Ammon's horn (tissue), 1 donor: Measurements from ENCODE around the gene STX1A.
A peak's percentile ranks its signal among the peaks of the same experiment; 100 is the strongest.
"Not testable (repeated sequence)": the region's sequence is repeated elsewhere in the genome, so short reads cannot be mapped to it uniquely, and the experiment has no call there.

Experiments
- DNase-seq: peaks from one replicate; pipeline ENCODE4 v3.0.0-alpha.2; 2016; ENCODE audit warnings: low spot score

The STX1A gene

GRCh38 chr7:73735528-73735905 lies 16.0 kb upstream of the STX1A start:
- DNase-seq, result no peak

- DNase-seq, result peak; percentile 64
Observed at GRCh38 chr7:73734619-73735527, 15.4 kb upstream of the STX1A start.

- DNase-seq, result no peak
Observed at GRCh38 chr7:73732397-73732796, 12.9 kb upstream of the STX1A start.

DNA sequence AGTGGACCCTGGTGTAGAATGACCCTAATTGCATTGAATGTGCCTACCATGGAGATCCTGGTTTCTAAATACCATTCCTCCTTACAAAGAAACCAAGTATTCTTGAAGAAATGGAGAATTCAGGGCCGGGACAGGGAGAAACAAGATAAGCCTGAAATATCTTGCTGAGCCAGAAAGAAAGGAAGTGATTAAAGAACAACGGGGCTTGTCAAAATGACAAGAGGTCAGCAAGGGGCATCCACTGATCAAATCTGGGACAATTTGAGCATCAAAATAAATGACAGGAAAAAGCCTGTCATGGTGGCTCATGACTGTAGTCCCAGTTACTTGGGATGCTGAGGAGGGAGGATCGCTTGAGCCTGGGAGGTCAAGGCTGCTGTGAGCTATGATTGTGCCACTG lies 11.0 kb upstream of the STX1A start:
- no peak for DNase-seq

GRCh38 chr7:73728551-73728950 lies 9.1 kb upstream of the STX1A start:
- DNase-seq, result no peak

- DNase-seq, result no peak
Observed at GRCh38 chr7:73727952-73728351, 8.5 kb upstream of the STX1A start.

- no peak for DNase-seq
Observed at GRCh38 chr7:73726083-73726466, 6.6 kb upstream of the STX1A start.

DNA sequence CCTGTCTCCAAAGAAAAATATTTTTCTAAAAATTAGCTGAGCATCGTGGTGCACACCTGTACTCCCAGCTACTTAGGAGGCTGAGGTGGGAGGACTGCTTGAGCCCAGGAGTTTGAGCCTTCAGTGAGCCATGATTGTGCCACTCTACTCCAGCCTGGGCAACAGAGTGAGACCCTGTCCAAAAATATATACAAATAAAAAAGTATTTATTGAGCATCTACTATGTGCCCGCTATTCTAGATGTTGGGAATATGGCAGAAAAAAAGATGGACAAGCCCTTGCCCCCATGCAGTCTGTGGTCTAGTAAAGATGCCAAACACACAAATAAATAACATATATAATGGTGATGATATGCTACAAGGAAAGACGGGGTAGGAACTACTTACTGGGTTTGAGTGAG lies 4.3 kb upstream of the STX1A start:
- no peak for DNase-seq

DNA sequence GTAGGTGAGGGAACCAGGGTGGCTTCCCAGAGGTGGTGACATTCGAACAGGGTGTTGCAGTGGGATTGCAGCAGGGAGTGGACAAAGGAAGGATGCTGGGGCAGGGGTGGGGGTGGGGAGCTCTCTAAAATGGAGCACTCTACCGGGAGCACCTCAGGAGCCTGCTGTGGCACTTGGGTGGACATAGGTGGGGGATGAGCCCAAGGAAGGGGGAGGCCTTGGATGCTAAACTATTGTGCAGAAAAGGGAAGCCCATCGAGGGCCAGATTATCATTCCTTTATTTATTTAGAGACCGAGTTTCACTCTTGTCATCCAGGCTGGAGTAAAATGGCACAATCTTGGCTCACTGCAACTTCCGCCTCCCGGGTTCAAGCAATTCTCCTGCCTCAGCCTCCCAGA lies 3.3 kb upstream of the STX1A start:
- DNase-seq, result no peak

GRCh38 chr7:73722182-73722581 lies 2.7 kb upstream of the STX1A start:
- DNase-seq, result not testable (repeated sequence)

DNA sequence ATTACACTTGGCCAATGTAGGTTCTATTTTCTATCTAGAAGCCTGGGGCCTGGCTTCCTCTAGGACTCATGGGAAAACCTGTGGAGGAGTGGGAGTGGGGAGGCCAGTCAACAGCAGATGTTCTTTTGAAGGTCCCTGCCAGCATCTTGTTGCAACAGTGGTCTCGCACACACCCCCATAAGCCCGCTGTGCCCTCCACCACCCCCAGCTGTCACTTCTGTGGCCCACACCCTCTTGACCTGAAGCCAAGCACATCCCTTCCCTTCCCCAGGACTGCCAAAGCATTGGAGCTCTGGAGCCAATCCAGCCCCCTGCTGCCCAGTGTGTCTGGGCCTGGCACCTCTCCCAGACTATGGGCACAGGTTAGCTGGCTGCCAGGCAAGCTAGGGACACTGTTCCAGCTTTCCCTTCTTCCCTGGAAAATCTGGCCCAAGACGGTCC lies 1.9 kb upstream of the STX1A start:
- peak; percentile 78 for DNase-seq

GRCh38 chr7:73720443-73720842 lies 974 bp upstream of the STX1A start:
- not testable (repeated sequence) for DNase-seq

DNA sequence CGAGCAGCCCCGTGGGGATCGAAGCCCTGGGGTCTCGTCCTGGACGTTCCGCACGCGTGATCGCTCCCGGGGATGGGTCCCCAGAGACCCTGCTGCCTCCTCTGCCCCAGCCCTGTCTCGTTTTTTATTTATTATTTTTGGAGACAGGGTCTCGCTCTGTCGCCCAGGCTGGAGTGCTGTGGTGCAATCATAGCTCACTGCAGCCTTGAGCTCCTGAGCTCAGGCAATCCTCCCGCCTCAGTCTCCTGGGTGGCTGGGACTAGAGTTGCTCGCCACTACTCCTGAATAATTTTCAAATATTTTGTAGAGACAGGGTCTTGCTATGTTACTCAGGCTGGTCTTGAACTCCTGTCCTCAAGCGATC lies 319 bp upstream of the STX1A start:
- DNase-seq, result no peak

DNA sequence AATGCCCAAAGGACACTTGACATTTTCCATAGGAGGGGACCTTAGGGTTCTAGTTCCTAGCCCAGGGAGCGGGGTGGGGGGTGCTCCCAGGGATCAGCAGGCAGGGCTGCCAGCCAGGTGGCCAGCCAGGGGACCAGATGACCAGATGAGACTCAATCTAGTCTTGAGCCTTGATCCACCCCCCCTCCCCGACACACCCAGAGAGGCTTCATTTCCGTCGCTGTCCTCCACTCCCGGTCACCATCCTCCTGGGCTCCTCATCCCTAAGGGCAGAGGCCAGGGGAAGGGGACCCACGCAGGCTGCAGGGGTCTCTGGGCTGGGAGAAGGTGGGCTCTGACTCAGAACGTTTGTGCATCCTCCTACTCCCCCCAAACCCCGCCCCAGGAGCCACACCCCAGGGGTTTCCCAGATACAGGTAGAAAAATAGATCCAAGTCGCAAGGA lies 1.0 kb downstream of the STX1A start:
- DNase-seq, result no peak

GRCh38 chr7:73717991-73718405 lies 1.5 kb downstream of the STX1A start:
- no peak for DNase-seq

GRCh38 chr7:73717025-73717807 lies 2.3 kb downstream of the STX1A start:
- DNase-seq, result no peak

DNA sequence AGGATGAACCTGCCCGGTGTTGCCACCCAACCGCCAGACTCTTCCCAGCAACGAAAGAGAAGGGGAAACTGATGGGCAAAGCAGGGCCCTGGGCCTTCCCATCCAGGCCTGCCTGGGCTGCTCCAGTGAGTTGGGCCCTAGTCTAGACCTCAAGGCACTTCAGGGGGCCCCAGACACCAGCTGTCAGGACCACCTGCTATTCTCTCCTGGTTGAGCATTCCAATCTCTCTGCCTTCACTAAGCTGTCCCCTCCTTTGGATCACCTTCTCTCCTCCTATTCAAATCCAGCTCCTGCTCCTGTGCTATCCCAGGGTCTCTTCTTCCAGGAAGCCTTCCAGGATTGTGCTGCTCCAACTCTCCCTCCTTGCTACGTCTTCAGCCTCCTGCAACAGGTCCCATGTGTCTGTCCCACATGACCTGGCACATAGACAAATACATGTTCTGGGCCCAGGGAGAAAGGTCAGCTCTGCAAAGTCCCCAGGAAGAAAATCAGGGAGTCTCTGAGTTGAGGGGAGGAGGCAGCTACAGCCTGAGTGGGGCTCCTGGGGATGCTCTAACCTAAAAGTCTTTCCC lies 3.1 kb downstream of the STX1A start:
- DNase-seq, result no peak

DNA sequence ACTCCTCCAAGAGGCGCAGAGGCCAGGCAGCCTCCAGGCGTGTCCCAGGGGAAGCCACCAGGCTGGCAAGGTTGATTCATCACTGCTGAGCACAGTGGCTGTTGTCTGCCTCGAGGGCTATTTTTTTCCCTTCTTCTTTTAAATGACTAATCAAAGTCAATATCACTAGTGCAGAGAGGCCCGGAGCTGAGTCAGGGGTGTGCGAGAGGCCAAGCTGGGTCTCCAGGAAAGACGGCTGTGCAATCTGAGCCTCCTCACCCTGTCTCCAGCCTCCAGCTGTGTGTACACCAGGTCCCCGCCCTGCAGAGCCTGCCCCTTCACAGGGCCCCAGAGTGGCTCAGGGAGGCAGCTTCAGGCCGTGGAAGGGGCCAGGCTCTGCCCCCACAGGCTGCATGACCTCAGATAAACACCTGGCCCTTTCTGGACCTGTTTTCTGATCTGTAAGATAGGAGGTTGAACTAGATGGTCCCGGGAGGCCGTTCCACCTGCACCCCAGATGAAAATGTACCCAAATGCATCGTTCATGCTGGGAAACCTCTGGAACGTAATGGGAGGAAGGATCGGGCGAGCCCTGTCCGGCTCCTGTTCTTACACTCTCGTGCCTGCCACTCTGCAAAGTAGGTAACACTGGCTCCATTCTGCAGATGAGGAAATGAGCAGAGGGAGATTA lies 3.7 kb downstream of the STX1A start:
- no peak for DNase-seq

DNA sequence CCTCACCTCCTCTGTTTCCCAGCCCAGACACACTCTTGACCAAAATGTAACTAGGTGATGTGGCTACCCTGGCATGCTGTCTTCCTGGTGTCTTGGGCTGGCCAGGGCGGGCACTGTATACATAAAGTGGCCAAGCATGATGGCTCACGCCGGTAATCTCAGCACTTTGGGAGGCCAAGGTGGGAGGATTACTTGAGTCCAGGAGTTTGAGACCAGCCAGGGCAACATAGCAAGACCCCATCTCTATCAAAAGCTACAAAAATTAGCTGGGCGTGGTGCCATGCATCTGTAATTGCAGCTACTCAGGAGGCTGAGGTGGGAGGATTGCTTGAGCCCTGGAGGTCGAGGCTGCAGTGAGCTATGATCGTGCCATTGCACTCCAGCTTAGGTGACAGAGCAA lies 6.2 kb downstream of the STX1A start:
- DNase-seq, result not testable (repeated sequence)

GRCh38 chr7:73712773-73713172 lies 6.7 kb downstream of the STX1A start:
- DNase-seq, result no peak

GRCh38 chr7:73708961-73709549 lies 10.4 kb downstream of the STX1A start:
- no peak for DNase-seq
